Ishikawa (cell line): ENCODE measurements around the gene GYS2.

ENCODE experiments used
- EP300 ChIP-seq: IDR thresholded peaks from 2 replicates; pipeline ENCODE4 v1.6.1; 2012; ENCODE audit warnings: borderline replicate concordance
- YY1 ChIP-seq: IDR thresholded peaks from 2 replicates; pipeline ENCODE4 v1.6.1; 2012; ENCODE audit warnings: low read depth

- TF ChIP-seq EP300: no peak
- no peak for TF ChIP-seq YY1
Observed at GRCh38 chr12:21541773-21542172, 62.9 kb downstream of the GYS2 start.
